ENCODE results near the gene PRR11.
"Not testable (repeated sequence)": the region's sequence is repeated elsewhere in the genome, so short reads cannot be mapped to it uniquely, and the experiment has no call there.

The PRR11 gene

DNA sequence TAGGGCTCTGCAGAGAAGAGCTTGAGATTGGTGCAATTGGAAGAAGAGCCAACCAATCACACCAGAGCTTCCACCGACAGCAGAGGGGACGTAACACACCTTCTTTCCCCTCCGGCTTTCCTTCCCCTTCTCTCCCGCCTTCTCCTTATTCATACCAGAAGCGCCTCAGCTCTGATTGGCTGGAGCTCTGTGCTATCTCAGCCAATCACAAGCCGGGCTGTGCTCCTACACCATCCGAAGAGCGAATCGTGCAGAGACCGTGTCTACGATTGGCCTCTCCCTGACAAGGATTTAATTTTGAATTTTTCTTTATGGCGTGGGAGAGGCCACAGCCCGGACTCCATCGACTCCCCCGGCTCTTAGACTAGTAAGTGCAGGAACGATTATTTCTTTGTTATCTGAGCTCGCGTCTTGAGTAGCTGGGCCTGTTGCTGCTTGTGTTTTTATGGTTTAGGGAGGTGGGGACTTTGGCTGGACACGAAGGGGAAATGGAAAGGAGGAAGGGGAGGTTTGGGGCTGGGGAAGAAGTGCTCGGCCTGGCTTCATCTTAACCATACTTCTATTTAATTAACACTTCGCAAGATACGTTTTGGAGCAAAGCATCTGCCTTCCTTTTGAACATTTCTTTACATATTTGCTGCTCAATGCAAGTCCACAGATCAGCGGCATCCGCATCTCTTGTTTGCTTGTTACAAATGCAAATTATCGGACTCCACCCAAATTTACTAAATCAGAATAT, at the start of gene PRR11:
TSS of gene PRR11 (plus strand) at position 308 of the 739 bp plus-strand sequence. CDS start 14,007 bp downstream, outside the sequence.
- DNase-seq, result peak; percentile 99 to 100

DNA sequence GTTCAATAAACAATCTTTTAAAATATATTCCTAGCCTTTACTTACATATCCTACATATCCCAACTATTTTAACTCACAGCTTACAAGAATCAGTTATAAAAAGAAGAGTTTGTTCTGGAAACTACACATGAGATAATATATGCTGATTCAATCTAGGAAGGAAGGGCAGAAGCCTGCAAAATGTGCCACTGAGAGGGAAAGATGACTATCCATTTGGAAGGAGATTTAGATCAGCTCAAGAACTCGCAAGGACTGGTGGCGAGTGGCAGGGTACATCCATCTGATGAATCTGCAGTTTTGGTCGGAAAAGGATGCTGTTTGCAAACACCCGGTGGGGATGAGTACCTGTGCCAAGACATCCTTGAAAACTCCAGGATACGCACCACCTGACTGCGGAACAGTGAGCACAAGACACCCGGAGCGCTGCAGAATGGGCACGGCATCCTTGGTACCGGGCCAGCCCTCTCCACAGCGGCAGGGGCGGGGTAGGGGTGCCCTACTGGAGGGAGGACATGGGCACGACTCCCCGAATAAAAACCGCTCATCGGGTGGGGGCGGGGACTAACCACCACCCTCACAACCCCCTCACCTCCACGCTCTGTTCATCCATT, 49.6 kb upstream of the PRR11 start:
- peak; percentile 8 to 20 for DNase-seq

DNA sequence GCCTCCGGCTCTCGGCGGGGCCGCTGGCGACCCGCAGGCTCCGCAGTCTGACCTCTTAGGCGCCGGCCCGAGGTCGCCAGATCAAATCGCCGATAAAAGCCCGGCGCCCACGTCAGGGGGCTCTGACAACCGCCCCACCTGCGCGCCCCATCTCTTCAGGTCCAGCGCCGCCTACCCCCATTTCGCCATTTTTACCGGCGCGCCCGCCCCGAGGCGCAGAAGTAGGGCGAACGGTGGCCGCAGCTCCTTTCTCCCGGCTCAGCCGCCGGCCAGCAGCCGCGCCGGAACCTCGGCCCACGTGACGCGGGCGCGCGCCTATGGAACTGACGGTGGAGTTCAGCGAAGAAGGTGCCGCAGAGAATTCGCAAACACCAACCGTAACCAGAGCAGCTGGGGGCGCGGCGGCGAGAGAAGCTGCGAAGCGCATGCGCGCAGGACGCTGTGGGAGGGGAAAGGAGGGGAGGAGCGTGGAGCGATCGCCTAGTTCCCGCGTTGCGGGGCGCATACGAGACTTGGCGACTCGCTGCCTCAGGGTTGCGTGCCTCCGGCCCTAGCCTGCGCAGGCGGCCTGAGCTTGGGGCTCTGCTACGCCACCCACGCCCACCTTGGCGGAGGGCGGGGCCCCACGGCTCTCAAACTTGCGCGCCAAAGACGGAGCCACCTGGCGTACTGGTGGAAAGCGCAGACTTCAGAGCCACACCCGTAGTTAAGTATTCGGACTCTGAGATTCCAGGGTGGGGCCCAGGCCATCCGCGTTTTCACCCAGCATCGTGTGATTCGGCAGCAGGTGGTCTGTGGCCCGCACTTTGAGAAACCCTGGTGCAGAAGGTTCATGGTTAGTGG, 48.9 kb upstream of the PRR11 start, which contains the start of gene TRIM37:
TSS of gene TRIM37 (minus strand) at position 418 of the 843 bp plus-strand sequence. CDS start 419 bp downstream, outside the sequence.
- peak; percentile 69 to 81 for DNase-seq

DNA sequence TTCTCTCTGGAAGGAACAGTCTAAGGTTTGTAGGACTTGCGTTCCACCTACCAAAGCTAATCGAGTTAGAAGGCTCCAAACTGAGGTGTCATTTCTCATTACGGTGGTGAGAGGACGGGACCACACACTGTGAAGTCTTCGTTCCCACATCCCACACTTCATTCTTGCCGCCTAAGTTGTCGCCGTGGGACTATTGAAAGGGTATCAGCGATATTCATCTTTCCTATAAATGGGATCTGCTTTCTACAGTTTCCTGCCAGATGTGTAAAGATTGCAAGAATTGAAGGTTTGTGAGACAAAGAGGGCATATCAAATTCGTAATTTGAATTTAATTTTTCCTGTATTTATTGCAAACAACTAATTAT, 48.3 kb upstream of the PRR11 start:
- no peak for DNase-seq

DNA sequence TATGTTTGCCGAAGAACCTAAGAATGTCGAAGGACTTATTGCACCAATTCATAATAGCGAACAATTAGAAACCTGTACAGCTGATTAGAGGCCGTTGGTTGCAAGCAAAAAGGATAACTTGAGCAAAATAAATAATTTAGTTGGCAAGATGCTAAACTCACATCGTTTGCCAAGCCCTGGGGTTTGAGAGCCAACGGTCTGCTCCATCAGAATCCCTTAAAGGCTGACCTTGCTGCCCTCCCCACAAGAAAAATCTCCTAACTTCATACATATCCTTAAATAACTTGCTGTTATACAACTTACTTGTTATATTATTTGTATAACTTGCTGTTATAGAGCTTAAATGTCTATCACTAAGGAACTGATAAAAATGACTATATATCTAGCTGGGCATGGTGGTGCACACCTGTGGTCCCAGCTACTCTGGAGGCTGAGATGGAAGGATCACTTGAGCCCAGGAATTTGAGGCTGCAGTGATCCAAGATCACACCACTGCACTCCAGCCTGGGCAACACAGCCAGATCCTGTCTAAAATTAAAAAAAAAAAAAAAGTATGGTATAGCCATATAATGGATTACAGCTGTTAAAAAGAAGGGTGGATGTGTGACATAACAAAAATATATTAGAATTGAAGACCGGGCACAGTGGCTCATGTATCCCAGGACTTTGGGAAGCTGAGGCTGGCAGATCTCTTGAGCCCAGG, 47.0 kb upstream of the PRR11 start:
- no peak for DNase-seq

DNA sequence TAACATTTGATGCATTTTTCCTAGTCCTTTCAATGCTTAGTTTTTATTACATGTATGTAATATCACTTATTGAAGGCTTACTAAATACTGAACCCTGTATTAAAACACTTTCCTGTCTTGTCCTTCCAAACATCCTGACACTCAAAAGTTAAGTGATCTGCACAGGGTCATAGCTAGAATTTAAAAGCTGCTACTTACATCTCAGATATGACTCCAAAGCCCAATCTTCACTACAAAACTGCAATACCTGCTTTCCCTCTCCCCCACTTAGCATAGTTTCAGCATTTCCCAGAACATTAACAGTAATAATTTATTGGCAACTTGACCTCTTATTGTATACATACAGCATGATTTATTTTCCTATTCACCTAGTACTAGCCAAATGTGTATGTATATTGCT, 44.6 kb upstream of the PRR11 start:
- no peak for DNase-seq

DNA sequence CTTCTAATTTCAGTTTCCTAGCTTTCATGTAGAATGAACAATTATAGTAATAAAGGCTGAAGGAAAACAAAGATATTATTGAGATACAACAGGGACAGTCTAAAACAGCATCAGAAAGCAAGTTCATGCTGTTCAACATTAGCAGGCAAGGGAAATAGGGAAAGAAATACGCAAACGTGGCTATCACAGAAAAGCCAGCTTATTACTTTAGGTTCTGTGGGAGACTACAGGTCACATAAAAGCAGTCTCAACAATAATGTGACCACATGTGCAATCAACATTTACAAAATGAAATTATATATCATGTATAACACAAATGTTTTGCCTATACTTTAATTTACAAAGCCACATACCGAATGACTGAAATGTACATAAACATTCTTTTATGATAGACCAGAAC, 44.0 kb upstream of the PRR11 start:
- no peak for DNase-seq

DNA sequence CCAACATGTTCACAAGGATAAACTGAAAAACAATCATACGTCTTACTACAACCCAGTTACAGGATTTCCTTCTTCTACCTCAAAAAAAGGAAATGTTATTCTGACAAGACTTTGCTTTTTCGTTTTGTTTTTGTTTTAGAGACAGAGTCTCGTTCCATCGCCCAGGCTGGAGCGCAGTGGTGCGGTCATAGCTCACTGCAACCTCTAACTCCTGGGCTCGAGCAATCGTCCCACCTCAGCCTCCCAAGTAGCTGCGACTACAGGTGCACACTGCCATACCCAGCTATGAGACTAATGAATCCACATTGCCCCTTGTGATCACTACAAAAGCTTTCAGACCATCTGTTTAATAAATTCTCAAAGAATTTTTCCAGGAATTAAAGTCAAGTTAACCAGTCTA, 40.1 kb upstream of the PRR11 start:
- DNase-seq, result no peak

DNA sequence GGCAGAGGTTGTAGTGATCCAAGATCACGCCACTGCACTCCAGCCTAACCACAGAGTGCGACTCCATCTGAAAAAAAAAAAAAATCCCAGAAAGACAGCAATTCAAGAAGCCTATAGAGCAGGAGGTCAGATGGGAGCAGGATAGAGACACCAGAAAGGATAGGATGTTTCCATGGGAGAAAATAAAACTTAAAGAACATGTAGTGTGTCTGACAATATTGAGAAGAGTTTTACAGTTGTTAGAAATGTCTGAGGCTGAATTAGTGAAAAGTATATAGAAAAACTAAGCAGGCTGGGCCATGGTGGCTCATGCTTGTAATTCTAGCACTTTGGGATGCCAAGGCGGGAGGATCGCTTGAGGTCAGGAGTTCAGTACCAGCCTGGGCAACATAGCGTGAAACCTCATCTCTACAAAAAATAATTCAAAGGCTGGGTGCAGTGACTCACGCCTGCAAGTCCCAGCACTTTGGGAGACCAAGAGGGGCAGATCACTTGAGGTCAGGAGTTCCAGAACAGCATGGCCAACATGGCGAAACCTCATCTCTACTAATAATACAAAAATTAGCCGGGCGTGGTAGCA, 33.6 kb upstream of the PRR11 start:
- DNase-seq, result no peak

DNA sequence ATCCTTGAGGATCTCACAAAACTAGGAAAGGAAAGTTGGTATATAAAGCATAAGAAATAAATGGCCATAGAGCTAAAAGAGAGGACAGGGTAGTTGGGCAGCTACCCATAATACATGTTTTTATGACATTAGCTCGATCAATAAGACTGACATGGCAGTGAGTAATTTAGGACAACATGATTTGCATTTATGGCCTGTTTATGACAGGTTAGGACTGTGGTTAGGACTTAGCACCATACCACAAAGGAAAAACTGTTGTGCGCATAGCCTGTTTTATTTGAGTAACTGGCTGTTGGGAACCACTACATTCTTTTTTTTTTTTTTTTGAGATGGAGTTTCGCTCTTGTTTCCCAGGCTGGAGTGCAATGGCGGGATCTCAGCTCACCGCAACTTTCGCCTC, 30.9 kb upstream of the PRR11 start:
- DNase-seq, result no peak

DNA sequence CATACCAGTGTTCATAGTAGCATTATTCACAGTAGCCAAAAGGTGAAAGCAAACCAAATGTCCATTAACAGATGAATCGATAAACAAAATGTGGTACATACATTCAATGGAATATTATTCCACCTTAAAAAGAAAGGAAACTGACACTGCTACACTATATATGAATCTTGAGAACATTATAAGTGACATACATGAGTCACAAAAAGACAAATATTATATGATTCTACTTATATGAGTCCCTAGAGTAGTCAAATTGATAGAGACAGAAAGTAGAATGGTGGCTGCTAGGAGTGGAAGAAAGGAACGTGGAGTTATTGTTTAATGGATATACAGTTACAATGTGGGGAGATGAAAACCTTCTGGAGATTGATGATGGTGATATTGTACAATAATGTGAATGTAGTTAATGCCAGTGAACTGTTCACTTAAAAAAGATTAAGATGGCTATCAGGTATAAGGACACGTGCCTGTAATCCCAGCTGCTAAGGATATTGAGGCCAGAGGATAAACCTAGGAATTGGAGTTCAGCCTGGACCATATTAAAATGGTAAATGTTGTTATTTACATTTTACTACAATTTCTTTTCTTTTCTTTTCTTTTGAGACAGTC, 28.6 kb upstream of the PRR11 start:
- no peak for DNase-seq

DNA sequence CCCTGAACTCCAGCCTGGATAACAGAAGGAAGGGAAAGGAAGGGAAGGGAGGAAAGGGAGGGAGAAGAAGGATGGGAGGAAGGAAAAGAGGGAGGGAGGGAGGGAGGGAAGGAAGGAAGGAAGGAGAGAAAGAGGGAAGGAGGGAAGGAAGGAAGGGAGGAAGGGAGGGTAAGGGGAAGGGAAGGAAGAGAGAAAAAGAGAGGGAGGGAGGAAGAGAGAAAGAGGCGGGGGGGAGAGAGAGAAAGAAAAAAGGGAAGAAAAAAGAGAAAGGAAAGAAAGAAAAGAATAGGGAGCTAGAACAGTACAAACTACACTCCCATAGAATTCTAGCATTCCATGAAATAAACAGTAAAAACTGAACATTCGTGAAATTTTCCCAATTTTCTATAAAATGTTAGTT, 25.7 kb upstream of the PRR11 start:
- DNase-seq, result no peak

DNA sequence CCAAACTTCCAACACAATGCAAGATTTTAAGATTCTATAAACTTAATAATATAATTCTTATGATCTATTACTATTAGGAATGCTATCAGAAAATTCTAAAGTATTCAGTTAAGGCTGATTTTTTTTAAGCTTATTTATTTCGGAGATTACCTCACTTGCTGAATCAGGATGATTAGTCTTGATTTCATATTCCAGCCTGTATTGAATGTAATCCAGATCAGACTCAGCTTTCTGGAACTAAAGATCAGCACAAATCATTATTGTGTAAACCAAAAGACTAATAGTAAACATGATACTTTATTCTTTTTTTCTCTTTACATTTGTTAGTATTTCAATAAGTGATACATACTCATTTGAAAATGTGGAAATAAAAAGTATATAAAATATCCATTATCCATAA, 24.4 kb upstream of the PRR11 start:
- no peak for DNase-seq

DNA sequence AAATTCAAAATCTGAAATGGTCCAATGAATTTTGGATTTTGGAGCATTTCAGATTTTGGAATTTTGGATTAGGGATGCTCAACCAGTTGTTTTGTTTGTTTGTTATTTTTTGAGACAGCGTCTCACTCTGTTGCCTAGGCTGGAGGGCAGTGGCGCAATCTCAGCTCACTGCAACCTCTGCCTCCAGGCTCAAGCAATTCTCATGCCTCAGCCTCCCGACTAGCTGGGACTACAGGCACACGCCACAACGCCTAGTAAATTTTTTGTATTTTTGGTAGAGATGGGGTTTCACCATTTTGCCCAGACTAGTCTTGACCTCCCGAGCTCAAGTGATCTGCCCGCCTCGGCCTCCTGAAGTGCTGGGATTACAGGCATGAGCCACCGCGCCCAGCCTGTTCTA, 17.2 kb upstream of the PRR11 start:
- not testable (repeated sequence) for DNase-seq

DNA sequence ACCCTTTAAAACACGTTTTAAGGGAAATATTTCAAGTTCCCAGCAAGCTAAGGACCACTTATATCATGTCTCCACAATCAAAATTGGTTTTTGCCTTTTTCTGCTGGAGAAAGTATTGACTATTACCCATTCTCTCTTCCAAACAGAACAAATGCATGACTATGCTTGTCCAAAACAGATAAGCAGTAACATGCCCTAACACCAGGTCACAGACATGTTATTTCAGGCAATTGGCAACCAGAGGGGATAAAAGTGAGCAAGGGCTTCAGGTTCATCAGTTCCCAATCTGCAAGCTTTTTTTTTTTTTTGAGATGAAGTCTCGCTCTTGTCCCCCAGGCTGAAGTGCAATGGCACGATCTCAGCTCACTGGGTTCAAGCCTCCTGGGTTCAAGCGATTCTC, 15.6 kb upstream of the PRR11 start:
- no peak for DNase-seq

DNA sequence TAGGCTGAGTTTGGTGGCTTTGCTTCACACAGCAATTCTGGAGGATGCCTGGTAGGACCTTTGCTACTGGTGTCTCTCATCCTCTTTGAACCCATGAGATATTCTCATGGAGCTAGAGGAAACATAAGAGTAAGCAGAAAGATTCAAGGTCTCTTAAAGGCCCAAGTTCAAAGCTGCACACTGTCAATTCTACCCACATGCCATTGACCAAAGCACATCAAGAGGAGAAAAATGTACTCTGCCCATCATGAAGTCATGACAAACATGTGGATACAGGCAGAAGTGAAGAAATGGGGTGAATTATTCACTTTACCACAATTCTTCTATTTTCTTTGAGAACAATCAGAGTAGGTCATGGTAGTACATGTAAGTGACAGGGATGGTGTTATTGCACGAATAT, 13.7 kb upstream of the PRR11 start:
- no peak for DNase-seq

DNA sequence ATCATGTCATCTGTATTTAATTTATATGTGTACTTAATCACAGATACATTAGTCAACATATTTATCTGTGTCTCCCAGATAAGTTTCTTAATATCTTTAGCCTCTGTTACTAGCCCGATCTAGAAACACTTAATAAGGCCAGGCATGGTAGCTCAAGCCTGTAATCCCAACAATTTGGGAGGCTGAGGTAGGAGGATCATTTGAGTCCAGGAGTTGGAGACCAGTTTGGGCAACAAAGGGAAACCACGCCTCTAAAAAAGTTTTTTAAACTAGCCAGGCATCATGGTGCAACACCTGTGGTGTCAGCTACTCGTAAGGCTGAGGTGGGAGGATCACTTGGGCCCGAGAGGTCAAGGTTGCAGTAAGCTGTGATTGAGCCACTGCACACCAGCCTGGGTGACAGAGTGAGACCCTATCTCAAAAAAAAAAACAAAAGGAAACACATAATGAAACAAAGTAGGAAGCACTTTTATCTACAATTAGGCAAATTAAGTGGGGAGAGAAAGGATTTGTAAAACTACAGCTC, 9.9 kb upstream of the PRR11 start:
- no peak for DNase-seq

DNA sequence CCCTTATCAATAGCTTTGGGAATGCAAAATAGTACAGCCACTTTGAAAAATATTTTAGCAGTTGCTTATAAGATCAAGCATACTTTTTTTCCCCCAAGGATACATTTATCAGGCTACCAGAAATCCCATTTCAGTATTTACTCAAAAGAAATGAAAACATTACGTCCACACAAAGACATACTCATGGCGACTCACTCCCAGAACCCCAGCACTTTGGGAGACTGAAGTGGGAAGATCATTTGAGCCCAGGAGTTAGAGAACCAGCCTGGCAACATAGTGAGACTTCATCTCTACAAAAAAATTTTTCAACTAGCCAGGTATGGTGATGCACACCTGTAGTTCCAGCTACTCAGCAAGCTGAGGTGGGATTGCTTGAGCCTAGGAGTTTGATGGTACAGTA, 6.5 kb upstream of the PRR11 start:
- DNase-seq, result no peak

DNA sequence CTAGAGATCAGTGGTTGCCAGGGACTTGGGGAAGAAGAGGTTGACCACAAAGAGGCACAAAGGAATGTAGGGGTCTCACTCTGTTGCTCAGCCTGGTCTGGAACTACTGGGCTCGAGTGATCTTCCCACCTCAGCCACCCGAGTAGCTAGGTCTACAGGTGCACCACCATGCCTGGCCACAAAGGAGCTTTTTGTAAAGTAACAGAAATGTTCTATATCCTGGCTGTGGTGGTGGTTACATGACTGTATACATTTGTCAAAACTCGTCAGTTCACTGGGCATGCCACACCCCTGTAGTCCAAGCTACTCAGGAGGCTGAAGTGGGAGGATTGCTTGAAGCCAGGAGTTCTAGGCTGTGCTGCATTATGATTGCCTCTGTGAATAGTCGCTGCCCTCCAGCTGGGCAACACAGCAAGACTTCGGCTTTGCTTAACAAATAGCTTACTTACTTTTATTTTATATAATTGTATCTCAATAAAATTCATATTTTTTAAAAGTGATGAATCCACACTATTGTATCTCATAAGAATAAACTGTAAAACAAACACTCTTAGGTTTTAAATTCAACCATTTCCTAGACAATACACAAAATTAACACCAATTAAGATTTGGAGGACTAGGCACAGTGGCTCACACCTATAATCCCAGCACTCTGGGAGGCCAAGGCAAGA, 5.6 kb upstream of the PRR11 start:
- DNase-seq, result no peak

DNA sequence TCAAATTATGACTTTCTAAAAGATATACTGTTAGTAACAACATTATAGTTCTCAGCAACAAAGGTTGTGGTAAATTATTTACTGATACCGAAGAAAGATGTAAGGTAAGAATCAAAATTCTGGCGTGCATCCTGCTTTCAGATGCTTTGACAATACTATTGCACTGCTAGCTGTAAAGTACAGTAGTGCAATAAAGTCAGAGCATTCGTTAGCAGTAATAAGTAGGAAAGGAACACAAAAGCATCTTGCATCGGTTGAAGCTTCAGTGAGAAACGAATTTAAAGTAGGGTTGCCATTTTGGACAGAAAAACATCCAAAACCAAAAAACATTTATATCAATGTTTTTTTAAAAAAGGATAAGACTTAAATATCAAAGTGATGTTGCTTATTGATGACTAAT, 4.5 kb upstream of the PRR11 start:
- DNase-seq, result no peak

DNA sequence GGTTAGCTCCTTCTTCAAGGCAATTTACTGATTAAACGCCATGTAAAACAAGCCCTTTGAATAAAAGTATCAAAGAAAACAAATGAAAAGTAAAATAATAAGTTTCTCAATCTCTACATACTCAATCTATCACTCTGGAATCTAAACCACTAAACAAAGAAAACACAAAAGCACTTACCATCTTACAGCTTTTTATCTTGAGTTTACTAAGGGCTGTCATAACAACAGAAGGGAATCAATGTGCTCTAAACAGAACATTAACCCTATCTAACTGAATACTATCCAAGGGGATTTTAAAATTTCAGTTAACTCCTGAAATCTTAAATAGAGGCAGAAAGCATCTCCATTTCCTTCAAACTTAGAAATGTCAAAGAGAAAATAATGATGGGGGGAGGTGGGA, 4.0 kb upstream of the PRR11 start:
- no peak for DNase-seq

DNA sequence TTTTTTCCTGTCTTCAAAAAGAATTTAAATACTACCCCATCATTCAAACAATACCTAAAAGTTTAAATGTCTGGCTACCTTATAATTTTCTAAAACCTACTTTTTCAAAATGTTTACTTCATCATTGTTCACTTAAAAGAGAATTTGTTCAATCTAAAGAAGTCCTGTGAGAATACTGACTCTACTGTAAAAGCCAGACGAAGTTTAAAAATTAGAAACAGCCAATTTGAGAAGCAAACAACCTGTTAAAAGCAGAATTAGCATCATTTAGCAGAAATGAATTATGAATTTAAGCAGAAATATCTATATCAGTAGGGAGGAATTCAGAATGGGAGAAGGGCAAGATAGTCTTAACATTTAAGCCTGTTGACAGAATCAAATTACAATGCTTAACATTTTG, 2.6 kb upstream of the PRR11 start:
- no peak for DNase-seq

Measured in cerebellar nuclear complex (tissue), 1 donor.